GM21390 (cell line): ENCODE data around the gene CRHBP.
"Not testable (repeated sequence)": the region's sequence is repeated elsewhere in the genome, so short reads cannot be mapped to it uniquely, and the experiment has no call there.

Source experiments
- ATAC-seq: cut with Tn5 transposase; IDR thresholded peaks from one replicate; pipeline ENCODE4 v1.9.1; 2021; ENCODE audit not compliant: unreplicated experiment

The CRHBP gene

GRCh38 chr5:76952795-76953536, at the start of gene CRHBP:
TSS of gene CRHBP (plus strand) at chr5:76953045. CDS start at chr5:76953135, 90 bp downstream.
- ATAC-seq = no peak

- no peak for ATAC-seq
These were observed 44.7 kb upstream of the CRHBP start for GRCh38 chr5:76908166-76908565.

- ATAC-seq = not testable (repeated sequence)
These were observed 42.4 kb upstream of the CRHBP start for GRCh38 chr5:76910344-76910933.

- not testable (repeated sequence) for ATAC-seq
These were observed 38.2 kb upstream of the CRHBP start for GRCh38 chr5:76914671-76915070.

GRCh38 chr5:76918539-76918938, 34.3 kb upstream of the CRHBP start:
- no peak for ATAC-seq

GRCh38 chr5:76920491-76920890, 32.4 kb upstream of the CRHBP start:
- no peak for ATAC-seq

- no peak for ATAC-seq
These were observed 26.3 kb upstream of the CRHBP start for GRCh38 chr5:76926329-76927105.

GRCh38 chr5:76927961-76928360, 24.9 kb upstream of the CRHBP start:
- no peak for ATAC-seq

GRCh38 chr5:76930083-76930482, 22.8 kb upstream of the CRHBP start:
- no peak for ATAC-seq

- no peak for ATAC-seq
These were observed 14.7 kb upstream of the CRHBP start for GRCh38 chr5:76938177-76938576.

GRCh38 chr5:76941000-76941399, 11.8 kb upstream of the CRHBP start:
- ATAC-seq = no peak

GRCh38 chr5:76941442-76941841, 11.4 kb upstream of the CRHBP start:
- no peak for ATAC-seq

- no peak for ATAC-seq
These were observed 10.3 kb upstream of the CRHBP start for GRCh38 chr5:76942581-76942980.

GRCh38 chr5:76943006-76943405, 9.8 kb upstream of the CRHBP start:
- no peak for ATAC-seq

- no peak for ATAC-seq
These were observed 8.2 kb upstream of the CRHBP start for GRCh38 chr5:76944638-76945037.

- ATAC-seq = not testable (repeated sequence)
These were observed 7.6 kb upstream of the CRHBP start for GRCh38 chr5:76945238-76945637.

- ATAC-seq = no peak
These were observed 6.8 kb upstream of the CRHBP start for GRCh38 chr5:76946090-76946489.

- no peak for ATAC-seq
These were observed 5.8 kb upstream of the CRHBP start for GRCh38 chr5:76947082-76947503.

GRCh38 chr5:76953551-76954382, 922 bp downstream of the CRHBP start:
- no peak for ATAC-seq

GRCh38 chr5:76954383-76954763, 1.5 kb downstream of the CRHBP start:
- no peak for ATAC-seq

- ATAC-seq = no peak
These were observed 3.2 kb downstream of the CRHBP start for GRCh38 chr5:76956033-76956432.
